GM19324 (cell line): ENCODE measurements around the gene TNNT2.

Source experiments
- ATAC-seq: cut with Tn5 transposase; IDR thresholded peaks from one replicate; pipeline ENCODE4 v1.9.1; 2021; ENCODE audit warnings: mild to moderate bottlenecking, moderate library complexity; ENCODE audit not compliant: unreplicated experiment, low FRiP score

The TNNT2 gene

DNA sequence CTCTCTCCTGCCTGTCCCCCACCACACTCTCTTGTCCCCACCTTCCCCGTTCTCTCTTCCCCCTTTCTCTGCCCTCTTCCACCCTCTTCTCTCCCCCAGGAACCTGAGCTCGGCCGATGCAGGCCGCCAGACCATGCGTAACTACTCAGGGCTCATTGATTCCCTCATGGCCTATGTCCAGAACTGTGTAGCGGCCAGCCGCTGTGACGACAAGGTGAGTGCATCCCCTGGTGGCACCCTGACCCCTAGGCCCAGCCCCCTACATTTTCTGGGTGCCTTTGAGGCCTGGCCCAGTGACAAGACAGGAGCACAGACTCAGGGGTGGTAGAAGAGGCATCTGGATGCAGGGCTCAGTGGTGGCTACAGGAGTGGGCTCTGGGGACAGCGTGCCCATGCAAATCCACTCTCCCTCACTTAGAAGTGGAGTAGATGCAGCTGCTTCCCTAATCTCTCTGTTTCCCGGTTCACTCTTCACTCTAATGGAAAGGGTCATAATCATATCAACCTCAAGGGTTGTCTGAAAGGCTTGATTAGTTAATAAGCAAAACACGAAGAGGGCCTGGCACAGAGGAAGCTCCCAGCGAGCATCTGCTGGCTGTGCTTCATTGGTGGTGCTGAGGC, 57.2 kb downstream of the TNNT2 start:
- ATAC-seq: no peak

DNA sequence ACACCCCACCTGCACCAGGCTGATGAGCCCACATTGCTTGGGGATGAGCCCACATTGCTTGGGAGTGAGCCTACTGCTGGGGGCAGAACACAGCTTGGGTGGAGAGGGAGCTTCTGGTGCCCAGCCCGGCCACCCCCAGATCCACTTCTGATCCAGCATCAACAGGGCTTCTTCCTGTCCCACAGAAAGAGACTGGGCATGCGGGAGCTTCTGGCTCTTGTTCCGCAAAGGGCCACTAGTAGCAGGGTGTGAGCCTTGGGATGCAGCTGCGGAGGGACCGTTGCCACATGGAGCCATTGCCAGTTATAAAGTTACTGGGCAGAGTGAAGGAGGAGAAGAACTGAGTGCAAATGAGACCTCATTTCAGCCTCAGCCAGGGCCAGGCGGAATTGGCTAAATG, 57.8 kb downstream of the TNNT2 start:
- no peak for ATAC-seq

- no peak for ATAC-seq
Measured at GRCh38 chr1:201318504-201319340, 58.8 kb downstream of the TNNT2 start.

DNA sequence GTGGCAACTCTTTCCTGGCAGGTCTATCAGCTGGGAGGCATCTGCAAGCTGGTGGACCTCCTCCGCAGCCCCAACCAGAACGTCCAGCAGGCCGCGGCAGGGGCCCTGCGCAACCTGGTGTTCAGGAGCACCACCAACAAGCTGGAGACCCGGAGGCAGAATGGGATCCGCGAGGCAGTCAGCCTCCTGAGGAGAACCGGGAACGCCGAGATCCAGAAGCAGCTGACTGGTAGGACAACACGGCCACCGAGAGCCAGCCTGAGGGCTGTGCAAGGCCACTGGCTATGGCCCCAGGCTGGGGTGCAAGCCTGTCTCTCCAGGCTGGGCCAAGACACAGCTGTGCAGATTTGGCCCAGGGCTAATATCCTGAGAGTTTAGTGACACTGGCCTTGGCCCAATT, 59.9 kb downstream of the TNNT2 start:
- no peak for ATAC-seq

GRCh38 chr1:201316556-201316955, 60.9 kb downstream of the TNNT2 start:
- ATAC-seq: no peak

GRCh38 chr1:201313086-201313485, 64.4 kb downstream of the TNNT2 start:
- no peak for ATAC-seq

- no peak for ATAC-seq
Measured at GRCh38 chr1:201312298-201312697, 65.2 kb downstream of the TNNT2 start.

DNA sequence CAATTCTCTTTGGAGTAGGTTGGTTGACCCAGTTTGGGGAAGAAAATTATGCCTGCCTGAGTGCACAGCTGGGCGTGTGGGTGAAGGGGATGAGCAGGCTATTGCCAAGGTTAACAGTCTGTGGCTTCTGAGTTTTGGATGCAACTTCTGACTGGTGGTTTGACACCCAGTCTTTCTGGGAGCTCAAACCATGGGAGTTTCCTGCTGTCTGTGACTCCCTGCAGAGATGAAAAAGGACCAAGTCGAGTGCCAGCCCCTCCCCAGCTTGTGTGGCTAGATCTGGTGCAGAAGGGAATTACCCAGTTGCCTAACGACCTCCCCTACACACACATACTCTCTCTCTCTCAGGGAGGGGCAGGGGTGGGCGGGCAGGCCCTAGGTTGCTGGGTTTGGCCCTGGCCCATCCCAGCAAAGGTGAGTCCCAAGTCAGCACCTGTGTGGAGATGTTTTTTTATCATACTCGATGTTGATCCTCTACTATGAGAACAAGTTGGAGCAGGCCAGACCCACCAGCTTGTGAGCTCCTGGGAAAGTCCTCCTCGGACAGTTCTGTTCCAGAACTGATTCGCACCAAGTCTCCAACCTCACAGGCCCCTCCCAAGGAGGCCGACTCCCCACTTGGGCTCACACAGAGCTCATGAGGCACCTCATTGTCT, 66.0 kb downstream of the TNNT2 start:
- ATAC-seq: no peak

DNA sequence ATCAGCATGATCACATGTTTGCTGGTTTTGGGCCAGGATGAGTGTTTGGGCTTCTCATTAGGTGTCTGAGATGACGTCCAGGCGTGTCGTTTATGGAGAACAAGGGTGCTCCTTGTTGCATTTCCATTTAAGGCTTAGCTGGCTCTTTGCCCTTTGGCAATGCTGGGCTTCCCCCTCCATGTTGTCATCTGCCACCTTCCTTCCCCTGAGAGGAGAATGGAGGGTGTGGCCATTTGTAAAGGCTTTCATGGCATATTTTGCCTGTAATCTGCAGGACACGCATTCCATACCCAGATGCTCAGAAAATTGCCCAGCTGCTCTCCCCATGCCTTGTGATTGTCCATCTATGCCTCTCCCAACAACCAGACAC, 66.5 kb downstream of the TNNT2 start:
- no peak for ATAC-seq

- no peak for ATAC-seq
Measured at GRCh38 chr1:201310251-201310985, 67.1 kb downstream of the TNNT2 start.

- no peak for ATAC-seq
Measured at GRCh38 chr1:201309416-201309815, 68.1 kb downstream of the TNNT2 start.
